Keratinocyte (primary cell): ENCODE data around the gene SELENOV. TPM values are rescaled to one million over a fixed set of nuclear protein-coding genes. Genes with fewer than 3 reads are reported as not detected.
A peak's percentile ranks its signal among the peaks of the same experiment; 100 is the strongest.

ENCODE experiments used
- DNase-seq: peaks from one replicate; pipeline ENCODE4 v3.0.0-alpha.2; 2011; ENCODE audit warnings: low read depth, missing footprints, low spot score
- FAIRE-seq: peaks from 2 replicates; lab custom pipeline; 2011; peaks lifted over from hg19 to GRCh38; lab: Jason Lieb, UNC
- H2AFZ ChIP-seq: 2 replicates; pipeline ENCODE4 v1.6.0; 2012; ENCODE audit warnings: low read length, control low read depth, inconsistent platforms; ENCODE audit not compliant: control insufficient read depth
- H3K27ac ChIP-seq: 2 replicates; pipeline ENCODE4 v1.5.1; 2011; ENCODE audit warnings: low read length; ENCODE audit not compliant: control insufficient read depth, insufficient read depth
- H3K27me3 ChIP-seq: 3 replicates; pipeline ENCODE4 v1.6.0; 2011; ENCODE audit warnings: low read length; ENCODE audit not compliant: control insufficient read depth, insufficient read depth; ENCODE audit errors: extremely low read depth
- H3K36me3 ChIP-seq, 2 experiments: 2 replicates in 1 of 2; 3 replicates in 1 of 2; pipeline ENCODE4 v1.5.1; 2011; ENCODE audit warnings: low read length in 2 of 2, mild to moderate bottlenecking in 1 of 2; ENCODE audit not compliant: control insufficient read depth in 2 of 2, insufficient read depth in 2 of 2; ENCODE audit errors: extremely low read depth in 1 of 2
- H3K4me1 ChIP-seq: 3 replicates; pipeline ENCODE4 v1.5.1; 2011; ENCODE audit warnings: low read length; ENCODE audit not compliant: control insufficient read depth, insufficient read depth; ENCODE audit errors: extremely low read depth
- H3K4me2 ChIP-seq: 3 replicates; pipeline ENCODE4 v1.6.0; 2011; ENCODE audit warnings: low read depth, low read length; ENCODE audit not compliant: control insufficient read depth, insufficient read depth; ENCODE audit errors: extremely low read depth
- H3K4me3 ChIP-seq, 3 experiments: fragments of 200-600 bp in 1 of 3; sonication (generic) in 1 of 3; 2 replicates in 2 of 3; 3 replicates in 1 of 3; pipeline ENCODE4 v1.5.1; 2011 to 2016; ENCODE audit warnings: low read length in 3 of 3, mild to moderate bottlenecking in 3 of 3, control low read depth in 2 of 3, inconsistent platforms in 1 of 3, low read depth in 1 of 3, mixed read lengths in 1 of 3, mixed run types in 1 of 3, moderate library complexity in 1 of 3; ENCODE audit not compliant: control insufficient read depth in 2 of 3, insufficient read depth in 2 of 3; ENCODE audit errors: extremely low read depth in 1 of 3
- H3K79me2 ChIP-seq: 2 replicates; pipeline ENCODE4 v1.6.0; 2012; ENCODE audit warnings: low read length; ENCODE audit not compliant: control insufficient read depth, insufficient read depth
- H3K9ac ChIP-seq: 3 replicates; pipeline ENCODE4 v1.6.0; 2011; ENCODE audit warnings: low read length; ENCODE audit not compliant: control insufficient read depth, insufficient read depth; ENCODE audit errors: extremely low read depth
- H3K9me1 ChIP-seq: 3 replicates; pipeline ENCODE4 v1.6.0; 2011; ENCODE audit warnings: low read length; ENCODE audit not compliant: control insufficient read depth, insufficient read depth; ENCODE audit errors: extremely low read depth
- H3K9me3 ChIP-seq: 2 replicates; pipeline ENCODE4 v1.5.1; 2012; ENCODE audit warnings: low read depth, low read length; ENCODE audit not compliant: control insufficient read depth
- H4K20me1 ChIP-seq: 3 replicates; pipeline ENCODE4 v1.6.0; 2011; ENCODE audit warnings: low read length; ENCODE audit not compliant: control insufficient read depth, insufficient read depth; ENCODE audit errors: extremely low read depth
- CTCF ChIP-seq, 3 experiments: IDR thresholded peaks in 1 of 3; conservative IDR thresholded peaks in 1 of 3; optimal IDR thresholded peaks in 1 of 3; 2 replicates in 2 of 3; 3 replicates in 1 of 3; pipeline versions ENCODE3 to v1.5.1; 2011; ENCODE audit warnings: low read length in 3 of 3, mild to moderate bottlenecking in 3 of 3, moderate library complexity in 2 of 3, control low read depth in 1 of 3, inconsistent platforms in 1 of 3; ENCODE audit not compliant: insufficient read depth in 2 of 3; ENCODE audit errors: extremely low read depth in 1 of 3
- EZH2 ChIP-seq: IDR thresholded peaks from one replicate; pipeline ENCODE4 v1.6.1; 2012; ENCODE audit warnings: inconsistent platforms, mild to moderate bottlenecking, low read length, moderate library complexity
- dilution Hi-C: fragments of 300-500 bp; cut with MboI; formaldehyde crosslinking; loops from one replicate; pipeline ENCODE4 v1.7.0; 2020; ENCODE audit warnings: low sequenced_read_pairs; ENCODE audit not compliant: extremely low pct_ligation_motif_present
- polyA plus RNA-seq, 5 experiments: library from polyadenylated mRNA; depleted of rRNA in 3 of 5; stranded (reverse) in 3 of 5; stranded (forward) in 1 of 5; unstranded in 1 of 5; fragments of >200 nt; gene quantifications; 1 replicate in 1 of 5; 2 replicates in 3 of 5; 3 replicates in 1 of 5; pipeline versions ENCODE4 v1.2.1 to v1.2.3, GENCODE V29; 2011 to 2012; ENCODE audit warnings: missing spikeins in 2 of 5, low read depth in 1 of 5, low replicate concordance in 1 of 5

The SELENOV gene
- polyA plus RNA-seq, 1 donor (not counting 4 experiments of a cell fraction or from before 2014, with no cell fraction given): not detected

GRCh38 chr19:39496063-39496462 lies 18.9 kb upstream of the SELENOV start:
- Histone ChIP-seq H3K79me2 (no peaks in the 10 kb centered on the region), H3K36me3 (peaks cover 3 to 6% of the 10 kb centered on the region in 2 experiments), H3K4me3 (no peak overlapping the region), H3K9ac (no peak overlapping the region), H3K27me3 (peaks cover 36% of the 10 kb centered on the region), H3K27ac (no peak overlapping the region), H2AFZ (no peak overlapping the region), H3K4me2 (no peak overlapping the region), H3K9me3 (no peaks in the 10 kb centered on the region), H4K20me1 (no peaks in the 10 kb centered on the region), H3K4me1 (peaks cover 10% of the 10 kb centered on the region), H3K9me1 (no peaks in the 10 kb centered on the region)
- no peak for DNase-seq
- TF ChIP-seq EZH2 (no peak), CTCF (optimal IDR thresholded peaks at IDR 0.05 in 1 of 3, IDR thresholded peaks at IDR 0.05 in 1 of 3, conservative IDR thresholded peaks at IDR 0.05 in 1 of 3; ENCODE audit: extremely low read depth in 1 of 3, insufficient read depth in 2 of 3, low read length in 3 of 3) (no peak)
- FAIRE-seq: no peak
- dilution Hi-C loops: no loop called here

GRCh38 chr19:39497701-39497995 lies 17.3 kb upstream of the SELENOV start:
- H3K9me1 ChIP-seq: no peaks in the 10 kb centered on the region
- dilution Hi-C loops: no loop called here
- no peak for TF ChIP-seq EZH2
- no peak for TF ChIP-seq CTCF (optimal IDR thresholded peaks at IDR 0.05 in 1 of 3, IDR thresholded peaks at IDR 0.05 in 1 of 3, conservative IDR thresholded peaks at IDR 0.05 in 1 of 3; ENCODE audit: extremely low read depth in 1 of 3, insufficient read depth in 2 of 3, low read length in 3 of 3)
- no peak overlapping the region for H2AFZ ChIP-seq
- no peaks in the 10 kb centered on the region for H3K9me3 ChIP-seq
- no peaks in the 10 kb centered on the region for H3K79me2 ChIP-seq
- peaks cover 36% of the 10 kb centered on the region for H3K27me3 ChIP-seq
- DNase-seq (no peak), FAIRE-seq (no peak)
- peaks cover 10% of the 10 kb centered on the region for H3K4me1 ChIP-seq
- no peak overlapping the region for H3K9ac ChIP-seq
- no peaks in the 10 kb centered on the region for H3K36me3 ChIP-seq
- no peak overlapping the region for H3K27ac ChIP-seq
- peak overlapping the region; percentile 79 for H3K4me2 ChIP-seq
- no peak overlapping the region for H3K4me3 ChIP-seq
- H4K20me1 ChIP-seq: no peaks in the 10 kb centered on the region
